DND-41 (cell line): Measurements from ENCODE around the gene B4GALNT3.

Source experiments
- CTCF ChIP-seq: IDR thresholded peaks from 2 replicates; pipeline ENCODE4 v1.5.1; 2012; ENCODE audit warnings: borderline replicate concordance, low read length, moderate library complexity, mild to moderate bottlenecking; ENCODE audit not compliant: poor library complexity, severe bottlenecking; ENCODE audit errors: extremely low read depth
- EZH2 ChIP-seq: IDR thresholded peaks from 3 replicates; pipeline ENCODE4 v1.6.1; 2012; ENCODE audit warnings: borderline replicate concordance, low read depth, mild to moderate bottlenecking, moderate library complexity, low read length, inconsistent platforms; ENCODE audit not compliant: severe bottlenecking

- TF ChIP-seq CTCF, result no peak
- no peak for TF ChIP-seq EZH2
Observed at GRCh38 chr12:522692-523378, 63.1 kb downstream of the B4GALNT3 start.
